HL-60 (cell line): ENCODE results near the gene UBXN4.

Source experiments
- CTCF ChIP-seq: IDR thresholded peaks from one replicate; pipeline ENCODE4 v1.5.1; 2011; ENCODE audit warnings: low read length, control low read depth, inconsistent platforms; ENCODE audit not compliant: insufficient read depth
- GABPA ChIP-seq: IDR thresholded peaks from 2 replicates; pipeline ENCODE4 v1.6.1; 2012; ENCODE audit warnings: low read depth
- SPI1 ChIP-seq: IDR thresholded peaks from 2 replicates; pipeline ENCODE4 v1.6.1; 2012; ENCODE audit warnings: low read depth, mild to moderate bottlenecking, borderline replicate concordance

- TF ChIP-seq CTCF (no peak), GABPA (no peak), SPI1 (no peak)
Measured at GRCh38 chr2:135812907-135813511, 71.4 kb downstream of the UBXN4 start.
